Amniotic epithelial cell (primary cell): ENCODE results near the gene KCNG4.
"Not testable (repeated sequence)": the region's sequence is repeated elsewhere in the genome, so short reads cannot be mapped to it uniquely, and the experiment has no call there.

Experiments
- DNase-seq: peaks from one replicate; pipeline ENCODE4 v3.0.0-alpha.2; 2010; ENCODE audit warnings: low read depth

KCNG4 gene

GRCh38 chr16:84205976-84206691 is 33.7 kb downstream of the KCNG4 start:
- no peak for DNase-seq

DNA sequence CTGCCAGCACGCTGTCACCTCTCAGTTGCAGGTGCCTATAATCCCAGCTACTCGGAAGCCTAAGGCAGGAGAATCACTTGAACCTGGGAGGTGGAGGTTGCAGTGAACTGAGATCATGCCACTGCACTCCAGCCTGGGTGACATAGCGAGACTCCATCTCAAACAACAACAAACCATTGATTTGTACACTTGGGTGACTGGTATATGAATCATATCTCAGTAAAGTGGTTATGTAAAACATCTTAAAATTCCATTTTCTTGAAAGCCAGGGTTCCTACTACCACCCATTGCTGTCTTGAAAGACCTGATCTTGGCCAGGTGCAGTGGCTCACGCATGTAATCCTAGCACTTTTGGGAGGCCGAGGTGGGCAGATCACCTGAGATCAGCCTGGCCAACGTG is 34.7 kb downstream of the KCNG4 start:
- not testable (repeated sequence) for DNase-seq

GRCh38 chr16:84204551-84204950 is 35.3 kb downstream of the KCNG4 start:
- not testable (repeated sequence) for DNase-seq

GRCh38 chr16:84199861-84200260 is 40.0 kb downstream of the KCNG4 start:
- no peak for DNase-seq

- DNase-seq, result no peak
These were observed 40.7 kb downstream of the KCNG4 start for GRCh38 chr16:84199097-84199496.

DNA sequence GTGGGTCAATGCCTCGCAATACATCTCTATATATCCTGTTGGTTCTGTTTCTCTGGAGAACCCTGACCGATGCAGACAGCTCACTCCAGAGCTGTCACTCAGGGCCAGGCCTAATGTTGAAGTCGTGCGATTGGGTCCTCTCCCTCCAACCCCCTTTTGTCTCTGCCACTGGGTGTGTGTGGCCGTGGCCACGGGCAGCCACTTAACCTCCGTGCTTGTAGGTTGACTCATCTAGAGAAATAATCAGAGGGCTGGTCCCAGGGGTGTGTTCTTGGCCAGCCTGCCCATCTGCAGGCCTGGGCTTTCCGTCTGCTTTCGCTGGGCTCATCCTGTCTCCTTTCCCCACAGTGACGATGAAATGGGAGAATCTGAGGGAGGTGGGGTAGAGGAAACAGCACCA is 41.4 kb downstream of the KCNG4 start:
- DNase-seq, result peak; percentile 29

- DNase-seq, result no peak
These were observed 42.2 kb downstream of the KCNG4 start for GRCh38 chr16:84197466-84198128.

DNA sequence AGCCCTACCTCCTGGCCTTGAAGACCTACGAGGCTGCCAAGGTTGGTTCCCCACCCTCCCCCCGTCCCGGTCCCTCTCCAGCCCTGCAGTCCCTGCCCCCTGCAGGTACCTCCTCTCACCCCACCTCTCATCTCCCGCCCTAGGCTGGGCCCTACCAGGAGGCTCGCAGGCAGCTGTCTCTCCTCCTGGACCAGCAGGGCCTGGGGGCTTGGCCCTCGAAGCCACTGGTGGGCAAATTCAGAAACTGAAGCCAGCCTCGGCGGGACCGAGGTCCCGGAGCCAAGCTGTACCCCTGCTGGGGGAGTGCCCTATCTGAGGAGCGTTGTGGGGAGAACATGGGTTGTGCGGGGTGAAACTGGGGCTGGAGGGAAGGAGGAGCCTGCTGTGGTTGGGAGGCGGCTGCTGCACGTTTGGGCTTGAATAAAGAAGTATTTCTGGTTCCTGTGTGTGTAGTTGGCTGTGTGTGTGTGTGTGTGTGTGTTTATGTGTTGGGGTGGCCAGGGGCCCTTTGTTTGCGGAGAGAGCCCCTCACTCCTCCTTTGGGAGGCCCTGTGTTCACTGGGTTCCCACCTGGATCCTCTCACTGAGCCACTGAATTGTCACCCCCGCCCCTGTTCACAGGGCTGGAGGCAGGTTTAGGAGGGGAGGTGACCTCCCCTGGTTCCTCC is 43.0 kb downstream of the KCNG4 start:
- DNase-seq, result no peak

- DNase-seq, result no peak
These were observed 43.7 kb downstream of the KCNG4 start for GRCh38 chr16:84196101-84196500.

- no peak for DNase-seq
These were observed 44.4 kb downstream of the KCNG4 start for GRCh38 chr16:84195201-84196093.

GRCh38 chr16:84194470-84195200 is 45.2 kb downstream of the KCNG4 start:
- DNase-seq, result no peak

- DNase-seq, result no peak
These were observed 45.8 kb downstream of the KCNG4 start for GRCh38 chr16:84194018-84194417.

DNA sequence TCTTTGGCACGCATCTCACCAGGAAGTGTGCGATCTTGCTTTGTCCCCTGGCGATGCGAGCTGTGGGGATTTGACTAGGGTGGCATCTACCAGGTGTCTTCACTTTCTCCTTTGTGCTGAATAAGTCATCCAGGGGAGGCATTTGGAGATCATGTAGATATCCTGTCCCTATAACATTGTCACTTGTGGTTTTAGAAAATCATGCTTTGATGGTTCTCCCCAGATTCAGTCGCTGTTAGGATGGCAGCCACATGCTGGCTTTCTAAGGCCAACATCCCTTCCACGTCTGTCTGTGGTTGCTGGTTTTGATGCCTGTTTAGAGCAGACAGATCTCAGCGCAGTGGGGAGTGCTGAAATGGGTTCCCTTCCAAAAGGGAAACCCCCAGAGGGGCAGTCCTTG is 46.3 kb downstream of the KCNG4 start:
- DNase-seq, result no peak

GRCh38 chr16:84191466-84191865 is 48.3 kb downstream of the KCNG4 start:
- DNase-seq, result no peak

GRCh38 chr16:84190731-84191388 is 49.0 kb downstream of the KCNG4 start, which contains the start of gene ADAD2:
ADAD2 (plus strand) TSS chr16:84191157; CDS start chr16:84191231, 74 bp downstream.
- no peak for DNase-seq

DNA sequence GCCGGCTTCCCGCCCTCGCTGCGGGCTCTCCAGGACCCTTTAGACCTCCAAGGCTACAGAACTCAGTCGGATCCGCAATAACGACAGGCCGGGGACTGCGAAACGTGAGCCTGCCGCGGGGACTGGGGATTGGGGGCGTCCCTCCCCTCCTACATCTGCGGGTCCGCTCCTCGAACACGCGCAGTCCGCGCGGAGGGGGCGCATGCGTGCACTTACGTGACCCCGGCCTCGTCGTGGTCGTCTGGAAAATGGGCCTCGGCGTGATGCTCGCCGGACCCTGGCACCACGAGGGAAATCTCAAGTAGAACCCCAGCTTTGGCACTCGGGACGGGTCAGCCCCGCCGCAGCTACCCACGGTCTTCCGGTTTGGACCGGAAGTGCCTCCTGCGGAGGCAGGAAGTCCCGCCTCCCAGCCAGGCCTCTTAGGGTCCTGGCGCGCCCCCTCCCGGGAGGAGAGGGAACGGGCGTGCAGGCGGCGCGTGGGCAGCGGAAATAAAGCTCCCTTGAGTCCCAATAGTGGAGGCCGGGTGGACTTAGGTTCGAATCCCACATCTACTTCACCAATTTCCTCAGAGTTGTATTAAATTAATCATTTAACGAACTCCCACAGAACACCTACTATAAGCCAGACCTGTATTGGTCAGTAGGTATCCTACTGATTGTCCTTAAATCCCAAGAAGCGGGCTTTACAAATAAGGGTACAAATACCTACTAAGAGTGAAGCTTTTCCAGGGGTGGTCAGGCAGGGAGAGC is 53.0 kb downstream of the KCNG4 start, which contains the start of gene TAF1C:
Gene TAF1C, minus strand, starts transcription at position 373 of the 753 bp plus-strand sequence. CDS start 2,069 bp downstream, outside the sequence.
- DNase-seq, result peak; percentile 88

DNA sequence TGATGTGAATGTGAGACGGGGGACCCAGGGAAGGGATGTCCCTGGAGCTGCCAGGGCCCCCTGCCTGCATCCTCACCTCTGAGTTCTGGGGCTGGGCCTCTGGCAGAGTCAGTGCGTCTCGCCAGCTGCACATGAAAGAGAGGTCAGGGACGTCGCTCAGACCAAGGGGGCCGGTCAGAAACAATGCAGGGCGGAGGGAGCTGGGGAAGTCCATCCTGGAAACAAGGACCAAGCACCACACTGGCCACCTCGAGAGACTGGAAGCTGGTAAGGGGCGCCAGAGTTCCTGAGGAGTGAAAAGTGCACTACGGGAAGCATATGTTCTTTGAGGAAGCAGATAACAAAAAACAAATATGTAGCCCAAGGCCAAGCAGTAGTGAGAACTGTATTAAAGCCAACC is 55.0 kb downstream of the KCNG4 start:
- DNase-seq, result no peak

DNA sequence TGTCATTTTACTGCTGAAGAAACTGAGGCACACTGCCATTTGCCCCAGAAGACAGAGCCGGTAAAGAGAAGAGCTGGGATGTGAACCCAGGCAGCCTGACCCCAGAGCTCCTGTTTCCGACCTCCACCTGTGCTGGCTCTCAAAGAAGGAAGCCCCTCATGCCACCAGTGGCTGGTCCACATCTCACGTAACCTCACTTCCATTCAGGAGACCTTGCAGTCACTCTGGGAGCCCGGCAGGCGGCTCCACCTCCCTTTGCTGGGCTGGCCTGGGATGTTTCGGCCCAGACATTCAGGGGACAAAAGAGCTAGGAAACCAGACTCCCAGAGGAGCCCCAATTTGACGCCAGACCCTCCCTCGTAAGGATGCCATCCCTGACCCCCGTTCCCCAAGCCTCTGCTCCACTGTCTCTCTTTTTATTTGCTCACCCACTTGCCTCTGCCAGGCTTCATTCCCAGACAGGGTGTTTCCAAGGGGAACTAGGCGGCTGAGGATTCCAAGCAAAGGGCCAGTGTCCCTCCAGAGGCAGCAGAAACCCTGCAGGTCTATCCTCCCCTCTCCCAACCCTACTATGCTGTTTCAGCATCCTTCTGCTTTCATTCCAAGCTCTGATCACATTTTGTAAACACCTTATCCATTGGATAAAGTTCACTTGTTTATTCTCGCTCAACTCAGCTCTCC is 55.8 kb downstream of the KCNG4 start:
- DNase-seq, result no peak

GRCh38 chr16:84183572-84183875 is 56.3 kb downstream of the KCNG4 start:
- no peak for DNase-seq
